HCT116 (cell line): ENCODE results near the gene RNF150. TPM values are rescaled to one million over a fixed set of nuclear protein-coding genes. Genes with fewer than 3 reads are reported as not detected.

ENCODE experiments used
- ATAC-seq: fragments of 200-7000 bp; cut with Tn5 transposase; 2 replicates; pipeline ENCODE4 v1.9.1; 2020; ENCODE audit warnings: mild to moderate bottlenecking, moderate library complexity
- BruUV-seq: library from RNA; stranded (reverse); fragments of 400-500 nt; replicated peaks from 2 replicates; lab custom pipeline; 2021; lab: Mats Ljungman, UMichigan
- CTCF ChIA-PET: fragments of 300-600 bp; sonication (Branson Sonifier 250); formaldehyde crosslinking; loops from one replicate; lab custom pipeline; 2021; ENCODE audit warnings: antibody characterized with exemption; lab: Charles Lee
- POLR2A ChIA-PET: fragments of 300-600, 350-600 bp; sonication (Branson Sonifier 250); formaldehyde crosslinking; loops from one replicate; lab custom pipeline; 2021; ENCODE audit warnings: antibody characterized with exemption; lab: Charles Lee
- RAD21 ChIA-PET, 2 experiments: fragments of 300-600 bp; sonication (Branson Sonifier 250); formaldehyde crosslinking; loops; one replicate each; lab custom pipeline; 2023; ENCODE audit warnings: low total read pairs in 2 of 2; ENCODE audit not compliant: uncharacterized antibody in 2 of 2, unreplicated experiment in 2 of 2, low non-redundant PET in 1 of 2; lab: Charles Lee
- DNase-seq: peaks from one replicate; pipeline ENCODE4 v3.0.0-alpha.2; 2010; ENCODE audit warnings: low read depth, low spot score
- H2AFZ ChIP-seq: fragments of 200-600 bp; shearing (Covaris generic), sonication (generic); 2 replicates; pipeline ENCODE4 v1.6.1; 2017; ENCODE audit warnings: low read depth, mixed run types, mixed read lengths, antibody characterized with exemption, low read length; ENCODE audit not compliant: poor library complexity, severe bottlenecking
- H3K27ac ChIP-seq: 2 replicates; pipeline ENCODE4 v1.5.1; 2012; ENCODE audit warnings: low read depth, low read length
- H3K27me3 ChIP-seq: fragments of 200-600 bp; sonication (generic); 2 replicates; pipeline ENCODE4 v1.6.1; 2016; ENCODE audit warnings: mixed run types, low read length, mixed read lengths; ENCODE audit not compliant: insufficient read depth
- H3K36me3 ChIP-seq, 2 experiments: fragments of 200-500 bp in 1 of 2; fragments of 200-600 bp in 1 of 2; sonication (Bioruptor generic) in 1 of 2; sonication (generic) in 1 of 2; 2 replicates each; pipeline versions ENCODE4 v1.5.1 to v1.6.1; 2014 to 2016; ENCODE audit warnings: low read length in 2 of 2, inconsistent platforms in 1 of 2, mixed read lengths in 1 of 2, mixed run types in 1 of 2; ENCODE audit not compliant: insufficient read depth in 2 of 2, control insufficient read depth in 1 of 2
- H3K4me1 ChIP-seq, 2 experiments: fragments of 200-600 bp in 1 of 2; sonication (generic) in 1 of 2; 2 replicates each; pipeline versions ENCODE4 v1.5.1 to v1.6.1; 2012 to 2017; ENCODE audit warnings: low read length in 2 of 2, inconsistent platforms in 1 of 2, mild to moderate bottlenecking in 1 of 2, mixed read lengths in 1 of 2, mixed run types in 1 of 2, moderate library complexity in 1 of 2; ENCODE audit not compliant: insufficient read depth in 2 of 2, control insufficient read depth in 1 of 2
- H3K4me2 ChIP-seq: fragments of 200-600 bp; sonication (generic); 2 replicates; pipeline ENCODE4 v1.6.1; 2017; ENCODE audit warnings: mixed run types, low read length, mixed read lengths
- H3K4me3 ChIP-seq, 2 experiments: fragments of 200-600 bp in 1 of 2; sonication (generic) in 1 of 2; replicated peaks in 1 of 2; 2 replicates each; pipeline ENCODE4 v1.5.1; 2011 to 2016; ENCODE audit warnings: low read length in 2 of 2, control low read depth in 1 of 2, low read depth in 1 of 2, mild to moderate bottlenecking in 1 of 2, mixed read lengths in 1 of 2, mixed run types in 1 of 2
- H3K79me2 ChIP-seq: fragments of 200-600 bp; sonication (generic); 2 replicates; pipeline ENCODE4 v1.6.1; 2017; ENCODE audit warnings: mild to moderate bottlenecking, mixed run types, low read length, moderate library complexity, mixed read lengths; ENCODE audit not compliant: insufficient read depth
- H3K9ac ChIP-seq: fragments of 200-600 bp; sonication (generic); 2 replicates; pipeline ENCODE4 v1.6.1; 2016; ENCODE audit warnings: low read length, mixed read lengths
- H3K9me2 ChIP-seq: fragments of 200-600 bp; sonication (generic), shearing (Covaris generic); 2 replicates; pipeline ENCODE4 v1.6.1; 2017; ENCODE audit warnings: mixed run types, mild to moderate bottlenecking, moderate library complexity; ENCODE audit not compliant: insufficient read depth
- H3K9me3 ChIP-seq, 2 experiments: fragments of 200-500 bp in 1 of 2; fragments of 200-600 bp in 1 of 2; sonication (Bioruptor generic) in 1 of 2; sonication (generic) in 1 of 2; 2 replicates each; pipeline ENCODE4 v1.6.1; 2014 to 2017; ENCODE audit warnings: low read length in 2 of 2, mixed read lengths in 2 of 2, inconsistent platforms in 1 of 2, low read depth in 1 of 2, mild to moderate bottlenecking in 1 of 2, mixed run types in 1 of 2, moderate library complexity in 1 of 2; ENCODE audit not compliant: control insufficient read depth in 1 of 2, insufficient read depth in 1 of 2
- H4K20me1 ChIP-seq: fragments of 200-600 bp; sonication (generic), shearing (Covaris generic); 2 replicates; pipeline ENCODE4 v1.6.1; 2017; ENCODE audit warnings: mixed run types, mild to moderate bottlenecking, moderate library complexity; ENCODE audit not compliant: insufficient read depth
- ELF1 ChIP-seq: IDR thresholded peaks from 2 replicates; pipeline ENCODE4 v1.6.1; 2012; ENCODE audit warnings: low read depth, borderline replicate concordance
- EZH2phosphoT487 ChIP-seq: fragments of 200-600 bp; IDR thresholded peaks from 2 replicates; pipeline ENCODE4 v1.6.1; 2018; ENCODE audit warnings: antibody characterized with exemption, borderline replicate concordance
- RAD21 ChIP-seq: IDR thresholded peaks from 2 replicates; pipeline ENCODE4 v1.6.1; 2012; ENCODE audit warnings: low read depth, mild to moderate bottlenecking
- REST ChIP-seq: IDR thresholded peaks from 2 replicates; pipeline ENCODE4 v1.6.1; 2012; ENCODE audit warnings: low read depth
- SIN3A ChIP-seq: IDR thresholded peaks from 2 replicates; pipeline ENCODE4 v1.6.1; 2012; ENCODE audit warnings: low read depth
- SP1 ChIP-seq: IDR thresholded peaks from 2 replicates; pipeline ENCODE4 v1.6.1; 2012; ENCODE audit warnings: low read depth
- TCF7L2 ChIP-seq: IDR thresholded peaks from 2 replicates; pipeline ENCODE4 v1.7.0; 2011; ENCODE audit warnings: borderline replicate concordance, inconsistent platforms; ENCODE audit not compliant: insufficient read depth, insufficient read length; ENCODE audit errors: extremely low read depth
- YY1 ChIP-seq: IDR thresholded peaks from 2 replicates; pipeline ENCODE4 v1.6.1; 2011; ENCODE audit warnings: low read length, low read depth, moderate library complexity, mild to moderate bottlenecking; ENCODE audit not compliant: insufficient replicate concordance; ENCODE audit errors: extremely low read depth
- ZFX ChIP-seq: fragments of 450-650 bp; IDR thresholded peaks from 2 replicates; pipeline ENCODE4 v1.6.1; 2017
- intact Hi-C: fragments of 100-400 bp; cut with micrococcal nuclease; formaldehyde crosslinking; loops from 2 replicates; pipeline ENCODE4 v1.10.0; 2022
- total RNA-seq: library from RNA; stranded (reverse); gene quantifications from one replicate; pipeline ENCODE4 v1.2.1, GENCODE V29; 2021; ENCODE audit not compliant: unreplicated experiment
- TF ChIP-seq, protein P1 (sequence below): IDR thresholded peaks from 2 replicates; pipeline ENCODE4 v1.6.1; 2012
- TF ChIP-seq, protein P2 (sequence below): IDR thresholded peaks from 2 replicates; pipeline ENCODE4 v1.6.1; 2011; ENCODE audit warnings: mild to moderate bottlenecking, low read length, moderate library complexity; ENCODE audit not compliant: insufficient replicate concordance; ENCODE audit errors: extremely low read depth

Gene RNF150
- total RNA-seq, 1 experiment from 2014 or later: 0.07 TPM

- H4K20me1 ChIP-seq: no peaks in the 10 kb centered on the region
- ChIA-PET RAD21 (no interaction called here), POLR2A (no interaction called here), CTCF (no interaction called here)
- intact Hi-C loops: no loop called here
- no peaks in the 10 kb centered on the region for H3K27me3 ChIP-seq
- no peaks in the 10 kb centered on the region for H3K79me2 ChIP-seq
- ATAC-seq: no peak
- no peak for DNase-seq
- no peak overlapping the region for H3K27ac ChIP-seq
- H3K4me2 ChIP-seq: no peak overlapping the region
- no TSS peak for BruUV-seq
- H3K4me1 ChIP-seq: no peaks in the 10 kb centered on the region
- H3K9me2 ChIP-seq: no peaks in the 10 kb centered on the region
- H3K4me3 ChIP-seq: no peak overlapping the region
- no peaks in the 10 kb centered on the region for H3K36me3 ChIP-seq
- no peak overlapping the region for H2AFZ ChIP-seq
- H3K9ac ChIP-seq: no peak overlapping the region
- TF ChIP-seq ELF1 (no peak), RAD21 (no peak)
- H3K9me3 ChIP-seq: no peaks in the 10 kb centered on the region
These were observed 110.2 kb downstream of the RNF150 start for GRCh38 chr4:141023051-141023450.

DNA sequence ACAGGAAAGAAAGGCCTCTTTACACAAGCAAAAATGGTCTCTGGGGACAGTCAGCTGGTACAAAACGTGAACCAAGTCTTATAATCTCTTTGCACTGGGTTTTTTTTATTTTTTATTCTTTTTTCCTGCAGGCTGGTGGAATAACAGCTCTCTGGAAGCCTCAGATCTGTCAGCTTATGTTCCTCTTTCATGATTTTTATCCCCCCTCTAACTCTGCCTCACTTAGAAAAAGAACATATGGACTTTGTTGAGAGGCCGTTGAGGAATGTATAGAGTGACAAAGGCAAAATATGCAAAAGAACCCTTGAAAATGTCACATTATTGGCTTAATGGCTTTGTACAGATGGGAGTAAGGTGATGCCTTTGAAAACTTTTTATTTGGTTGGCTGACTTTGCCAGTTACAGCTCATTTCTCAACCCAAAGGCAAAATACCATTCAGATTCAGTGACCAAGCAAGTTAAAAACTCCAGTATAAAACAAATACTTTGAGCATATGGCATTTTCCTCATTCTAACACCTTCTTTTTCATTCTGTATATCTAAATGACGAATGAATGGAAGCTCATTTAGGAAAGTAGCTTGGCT is 111.1 kb downstream of the RNF150 start:
- no TSS peak for BruUV-seq
- RAD21 ChIA-PET: no interaction called here
- no peak for ATAC-seq
- H3K4me1 ChIP-seq: no peaks in the 10 kb centered on the region
- no peaks in the 10 kb centered on the region for H3K9me2 ChIP-seq
- no peak overlapping the region for H2AFZ ChIP-seq
- POLR2A ChIA-PET: no interaction called here
- CTCF ChIA-PET: no interaction called here
- no peak overlapping the region for H3K4me3 ChIP-seq
- no peaks in the 10 kb centered on the region for H4K20me1 ChIP-seq
- no peak overlapping the region for H3K9ac ChIP-seq
- H3K9me3 ChIP-seq: no peaks in the 10 kb centered on the region
- TF ChIP-seq SIN3A (no peak), SP1 (no peak), RAD21 (no peak), ZFX (no peak), YY1 (no peak), TCF7L2 (no peak), EZH2phosphoT487 (no peak), REST (no peak)
- TF ChIP-seq, protein P1, sequence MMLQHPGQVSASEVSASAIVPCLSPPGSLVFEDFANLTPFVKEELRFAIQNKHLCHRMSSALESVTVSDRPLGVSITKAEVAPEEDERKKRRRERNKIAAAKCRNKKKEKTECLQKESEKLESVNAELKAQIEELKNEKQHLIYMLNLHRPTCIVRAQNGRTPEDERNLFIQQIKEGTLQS: no peak
- TF ChIP-seq, protein P2, sequence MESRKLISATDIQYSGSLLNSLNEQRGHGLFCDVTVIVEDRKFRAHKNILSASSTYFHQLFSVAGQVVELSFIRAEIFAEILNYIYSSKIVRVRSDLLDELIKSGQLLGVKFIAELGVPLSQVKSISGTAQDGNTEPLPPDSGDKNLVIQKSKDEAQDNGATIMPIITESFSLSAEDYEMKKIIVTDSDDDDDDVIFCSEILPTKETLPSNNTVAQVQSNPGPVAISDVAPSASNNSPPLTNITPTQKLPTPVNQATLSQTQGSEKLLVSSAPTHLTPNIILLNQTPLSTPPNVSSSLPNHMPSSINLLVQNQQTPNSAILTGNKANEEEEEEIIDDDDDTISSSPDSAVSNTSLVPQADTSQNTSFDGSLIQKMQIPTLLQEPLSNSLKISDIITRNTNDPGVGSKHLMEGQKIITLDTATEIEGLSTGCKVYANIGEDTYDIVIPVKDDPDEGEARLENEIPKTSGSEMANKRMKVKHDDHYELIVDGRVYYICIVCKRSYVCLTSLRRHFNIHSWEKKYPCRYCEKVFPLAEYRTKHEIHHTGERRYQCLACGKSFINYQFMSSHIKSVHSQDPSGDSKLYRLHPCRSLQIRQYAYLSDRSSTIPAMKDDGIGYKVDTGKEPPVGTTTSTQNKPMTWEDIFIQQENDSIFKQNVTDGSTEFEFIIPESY: no peak
- H3K27ac ChIP-seq: no peak overlapping the region
- no peaks in the 10 kb centered on the region for H3K79me2 ChIP-seq
- H3K27me3 ChIP-seq: no peaks in the 10 kb centered on the region
- H3K4me2 ChIP-seq: no peak overlapping the region
- DNase-seq: no peak
- H3K36me3 ChIP-seq: no peaks in the 10 kb centered on the region
- intact Hi-C loops: no loop called here
